B cell (primary cell): ENCODE data around the gene CELF4. TPM values are rescaled to one million over a fixed set of nuclear protein-coding genes. Genes with fewer than 3 reads are reported as not detected.

ENCODE experiments used
- ATAC-seq: fragments of 200-7000 bp; cut with Tn5 transposase; one replicate; pipeline ENCODE4 v1.10.0; 2021; ENCODE audit warnings: low read depth, mild to moderate bottlenecking, moderate number of reproducible peaks, moderate library complexity
- CTCF ChIA-PET: fragments of 350-600 bp; sonication (Branson Sonifier 250); formaldehyde crosslinking; loops from one replicate; lab custom pipeline; 2021; ENCODE audit warnings: antibody characterized with exemption, inconsistent platforms; lab: Charles Lee
- POLR2A ChIA-PET: fragments of 350-600 bp; sonication (Branson Sonifier 250); formaldehyde crosslinking; loops from one replicate; lab custom pipeline; 2021; ENCODE audit warnings: antibody characterized with exemption; lab: Charles Lee
- DNase-seq: peaks from one replicate; pipeline ENCODE4 v3.0.0; 2013
- H2AFZ ChIP-seq: 2 replicates; pipeline ENCODE4 v1.6.1; 2012; ENCODE audit warnings: mild to moderate bottlenecking, low read depth, low read length; ENCODE audit not compliant: insufficient read depth, poor library complexity, severe bottlenecking
- H3K27ac ChIP-seq, 2 donors: 1 replicate in 1 of 2; 2 replicates in 1 of 2; pipeline ENCODE4 v1.5.1; 2012 to 2013; ENCODE audit warnings: low read length in 2 of 2, mild to moderate bottlenecking in 2 of 2, moderate library complexity in 1 of 2
- H3K27me3 ChIP-seq, 4 experiments: fragments of 200-600 bp in 1 of 4; sonication (generic) in 1 of 4; replicated peaks in 1 of 4; 1 replicate in 2 of 4; 2 replicates in 2 of 4; pipeline versions ENCODE4 v1.6.1 to v1.7.0; 2013 to 2016; ENCODE audit warnings: low read length in 3 of 4, mild to moderate bottlenecking in 2 of 4, mixed read lengths in 1 of 4, moderate library complexity in 1 of 4; ENCODE audit not compliant: insufficient read depth in 4 of 4, control insufficient read depth in 3 of 4; ENCODE audit errors: control extremely low read depth in 1 of 4
- H3K36me3 ChIP-seq, 2 experiments: replicated peaks in 1 of 2; 1 replicate in 1 of 2; 2 replicates in 1 of 2; pipeline versions ENCODE4 v1.6.1 to v1.7.1; 2013; ENCODE audit warnings: low read length in 1 of 2; ENCODE audit not compliant: insufficient read depth in 2 of 2, control insufficient read depth in 1 of 2; ENCODE audit errors: control extremely low read depth in 1 of 2, extremely low read depth in 1 of 2
- H3K4me1 ChIP-seq, 2 donors: fragments of 200-600 bp in 1 of 2; sonication (generic) in 1 of 2; 1 replicate in 1 of 2; 2 replicates in 1 of 2; pipeline versions ENCODE4 v1.5.1 to v1.6.1; 2013 to 2017; ENCODE audit warnings: low read length in 2 of 2; ENCODE audit not compliant: control insufficient read depth in 2 of 2, insufficient read depth in 2 of 2
- H3K4me2 ChIP-seq: replicated peaks from 2 replicates; pipeline ENCODE3; 2012; ENCODE audit warnings: mild to moderate bottlenecking, low read depth, low read length; ENCODE audit not compliant: poor library complexity, severe bottlenecking
- H3K4me3 ChIP-seq, 5 experiments: fragments of 200-600 bp in 1 of 5; sonication (generic) in 1 of 5; 1 replicate in 3 of 5; 2 replicates in 2 of 5; pipeline versions ENCODE4 v1.5.1 to v1.7.0; 2011 to 2016; ENCODE audit warnings: low read length in 4 of 5, mild to moderate bottlenecking in 4 of 5, low read depth in 2 of 5, control low read depth in 1 of 5, moderate library complexity in 1 of 5; ENCODE audit not compliant: insufficient read depth in 1 of 5; ENCODE audit errors: control extremely low read depth in 1 of 5, extremely low read depth in 1 of 5
- H3K79me2 ChIP-seq: fragments of 200-600 bp; sonication (generic); one replicate; pipeline ENCODE4 v1.6.0; 2016; ENCODE audit warnings: low read length; ENCODE audit not compliant: control insufficient read depth, insufficient read depth
- H3K9ac ChIP-seq: fragments of 200-600 bp; sonication (generic); 2 replicates; pipeline ENCODE4 v1.6.1; 2017; ENCODE audit warnings: mild to moderate bottlenecking, low read length, moderate library complexity
- H3K9me3 ChIP-seq, 3 donors: one replicate each; pipeline versions ENCODE4 v1.6.1 to v1.7.1; 2013; ENCODE audit warnings: low read length in 2 of 3; ENCODE audit not compliant: control insufficient read depth in 2 of 3, insufficient read depth in 1 of 3; ENCODE audit errors: control extremely low read depth in 1 of 3
- H4K20me1 ChIP-seq: 2 replicates; pipeline ENCODE4 v1.6.0; 2012; ENCODE audit warnings: mild to moderate bottlenecking, low read length; ENCODE audit not compliant: insufficient read depth, control insufficient read depth, poor library complexity, severe bottlenecking
- H3K27ac Mint-ChIP-seq: one replicate; pipeline ENCODE4 v1.8.0; 2021; ENCODE audit warnings: mixed read lengths
- H3K27me3 Mint-ChIP-seq: one replicate; pipeline ENCODE4 v1.8.0; 2021; ENCODE audit warnings: mixed read lengths
- H3K4me1 Mint-ChIP-seq: one replicate; pipeline ENCODE4 v1.8.0; 2021; ENCODE audit warnings: mixed read lengths
- H3K4me3 Mint-ChIP-seq: one replicate; pipeline ENCODE4 v1.8.0; 2021; ENCODE audit warnings: mixed read lengths
- H3K9me3 Mint-ChIP-seq: one replicate; pipeline ENCODE4 v1.8.0; 2022; ENCODE audit warnings: mixed read lengths; ENCODE audit not compliant: insufficient read depth
- CTCF ChIP-seq: fragments of 200-600 bp; IDR thresholded peaks from one replicate; pipeline ENCODE4 v1.8.0; 2022; ENCODE audit warnings: antibody characterized with exemption, mild to moderate bottlenecking
- EZH2 ChIP-seq: IDR thresholded peaks from 2 replicates; pipeline ENCODE4 v1.6.1; 2012; ENCODE audit warnings: borderline replicate concordance, low read depth, mild to moderate bottlenecking, moderate library complexity, low read length; ENCODE audit not compliant: insufficient read depth, poor library complexity, severe bottlenecking
- WGBS: methylation state at CpG from one replicate; pipeline ENCODE4 v1.1.5; 2013; ENCODE audit warnings: missing lambda C conversion rate; ENCODE audit not compliant: insufficient coverage; 5-methylcytosine and 5-hydroxymethylcytosine counted together
- intact Hi-C: fragments of 100-400 bp; cut with micrococcal nuclease; formaldehyde crosslinking; loops from one replicate; pipeline ENCODE4 v1.10.0; 2022
- polyA plus RNA-seq: library from polyadenylated mRNA; depleted of rRNA; stranded (reverse); fragments of >200 nt; gene quantifications from 2 replicates; pipeline ENCODE4 v1.2.3, GENCODE V29; 2012
- total RNA-seq, 2 donors: library from RNA; stranded (reverse); fragments of 120-200 nt in 1 of 2; gene quantifications; 1 replicate in 1 of 2; 2 replicates in 1 of 2; pipeline versions ENCODE4 v1.2.3 to v1.2.4, GENCODE V29; 2013 to 2022

The CELF4 gene
- total and polyA plus RNA-seq, 2 donors (not counting 1 experiment from before 2014, with no cell fraction given) = not detected

DNA sequence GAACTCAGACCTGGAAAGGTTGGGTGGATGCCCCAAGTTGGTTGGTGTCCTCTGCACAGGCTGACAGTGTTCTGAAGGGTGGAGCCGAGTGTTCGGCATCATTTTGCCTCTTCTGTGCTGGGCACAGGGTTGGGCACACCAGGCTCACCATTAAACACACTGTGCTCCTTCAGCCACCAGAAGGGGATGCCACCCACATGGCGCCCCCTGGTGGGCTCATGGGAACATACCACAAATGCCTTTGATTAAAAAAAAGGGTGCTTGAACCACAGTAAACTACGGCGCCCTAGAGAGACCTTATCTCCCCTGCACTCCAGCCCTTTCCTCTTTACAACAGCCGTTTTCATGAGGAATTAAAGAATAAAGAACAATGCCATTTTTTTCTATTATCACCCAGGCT, 89.4 kb downstream of the CELF4 start:
- no peak overlapping the region for H3K27ac Mint-ChIP-seq
- no peak for DNase-seq
- TF ChIP-seq EZH2 (no peak), CTCF (no peak)

DNA sequence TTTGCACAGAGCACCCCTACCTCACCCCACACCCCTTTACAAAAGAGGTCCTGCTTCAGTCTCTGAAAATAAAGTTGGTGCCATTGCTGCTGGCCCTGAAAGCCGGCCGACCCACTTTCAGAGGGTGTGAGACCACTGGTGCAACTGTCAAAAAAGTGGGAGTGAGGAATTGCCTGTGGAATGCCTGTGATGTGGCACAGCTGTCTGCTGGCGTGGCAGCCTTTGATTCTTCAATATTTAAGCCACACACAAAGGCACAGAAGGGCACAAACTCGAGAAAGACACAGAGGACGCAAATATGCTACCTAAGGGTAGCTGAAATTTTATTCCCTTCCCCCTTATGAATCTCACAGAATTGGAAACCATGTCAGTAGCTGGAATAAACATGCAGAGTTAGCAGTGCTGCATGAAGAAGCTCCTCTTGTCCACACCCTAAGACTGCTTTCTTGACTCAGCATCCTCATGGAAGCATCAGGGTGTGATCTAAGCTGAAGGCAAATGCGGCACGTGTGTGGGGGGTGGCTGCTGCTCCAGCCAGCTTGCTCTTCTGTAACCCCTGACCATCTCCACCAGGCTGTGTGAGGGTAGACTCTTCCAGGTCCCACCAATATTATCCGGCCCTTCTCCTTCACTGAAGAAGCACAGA, 92.3 kb downstream of the CELF4 start:
- 94% methylated on average over 3 of the region's 8 CpGs for WGBS
- peaks cover 0 to 14% (median 0%) of the 10 kb centered on the region in 3 donors for H3K9me3 ChIP-seq
- H3K27me3 ChIP-seq = peaks cover 0 to 9% (median 0%) of the 10 kb centered on the region in 4 experiments
- H3K9me3 Mint-ChIP-seq = peaks cover 2% of the 10 kb centered on the region
- POLR2A ChIA-PET = no interaction called here
- H3K27ac Mint-ChIP-seq = no peak overlapping the region
- CTCF ChIA-PET = no interaction called here
- no peaks in the 10 kb centered on the region for H4K20me1 ChIP-seq
- DNase-seq = no peak
- H3K4me3 ChIP-seq = no peak overlapping the region
- H3K27me3 Mint-ChIP-seq = peaks cover 5% of the 10 kb centered on the region
- no peak overlapping the region for H3K4me2 ChIP-seq
- ATAC-seq = no peak
- no peaks in the 10 kb centered on the region for H3K79me2 ChIP-seq
- intact Hi-C loops = no loop called here
- no peak overlapping the region for H3K4me3 Mint-ChIP-seq
- no peak overlapping the region for H3K27ac ChIP-seq
- no peak overlapping the region for H3K9ac ChIP-seq
- TF ChIP-seq CTCF (no peak), EZH2 (no peak)
- H3K4me1 ChIP-seq = no peaks in the 10 kb centered on the region
- no peaks in the 10 kb centered on the region for H3K36me3 ChIP-seq
- H2AFZ ChIP-seq = no peak overlapping the region
- no peaks in the 10 kb centered on the region for H3K4me1 Mint-ChIP-seq

More for the DNA sequence above, 89.4 kb downstream of the CELF4 start:
- no peaks in the 10 kb centered on the region for H3K9me3 Mint-ChIP-seq
- Histone ChIP-seq H3K27ac (no peak overlapping the region), H3K4me2 (no peak overlapping the region), H3K9ac (no peak overlapping the region), H2AFZ (no peak overlapping the region), H3K9me3 (peaks cover 0 to 11% (median 0%) of the 10 kb centered on the region in 3 donors), H3K4me1 (no peaks in the 10 kb centered on the region), H3K36me3 (no peaks in the 10 kb centered on the region), H3K27me3 (peaks cover 0 to 9% (median 0%) of the 10 kb centered on the region in 4 experiments), H3K4me3 (no peak overlapping the region), H4K20me1 (no peaks in the 10 kb centered on the region), H3K79me2 (no peaks in the 10 kb centered on the region)
- H3K27me3 Mint-ChIP-seq = peaks cover 7% of the 10 kb centered on the region
- CTCF ChIA-PET = no interaction called here
- intact Hi-C loops = no loop called here
- no peak overlapping the region for H3K4me3 Mint-ChIP-seq
- WGBS = 38% methylated on average over 4 of the region's 6 CpGs
- POLR2A ChIA-PET = no interaction called here
- H3K4me1 Mint-ChIP-seq = no peaks in the 10 kb centered on the region
- no peak for ATAC-seq
